CD1c-positive myeloid dendritic cell (primary cell): ENCODE results near the gene POLDIP2.

Experiments used
- DNase-seq: peaks from one replicate; pipeline ENCODE4 v3.0.0-alpha.2; 2016; ENCODE audit errors: extremely low spot score

The POLDIP2 gene

GRCh38 chr17:28317099-28317965 lies 40.0 kb downstream of the POLDIP2 start:
- DNase-seq = no peak

DNA sequence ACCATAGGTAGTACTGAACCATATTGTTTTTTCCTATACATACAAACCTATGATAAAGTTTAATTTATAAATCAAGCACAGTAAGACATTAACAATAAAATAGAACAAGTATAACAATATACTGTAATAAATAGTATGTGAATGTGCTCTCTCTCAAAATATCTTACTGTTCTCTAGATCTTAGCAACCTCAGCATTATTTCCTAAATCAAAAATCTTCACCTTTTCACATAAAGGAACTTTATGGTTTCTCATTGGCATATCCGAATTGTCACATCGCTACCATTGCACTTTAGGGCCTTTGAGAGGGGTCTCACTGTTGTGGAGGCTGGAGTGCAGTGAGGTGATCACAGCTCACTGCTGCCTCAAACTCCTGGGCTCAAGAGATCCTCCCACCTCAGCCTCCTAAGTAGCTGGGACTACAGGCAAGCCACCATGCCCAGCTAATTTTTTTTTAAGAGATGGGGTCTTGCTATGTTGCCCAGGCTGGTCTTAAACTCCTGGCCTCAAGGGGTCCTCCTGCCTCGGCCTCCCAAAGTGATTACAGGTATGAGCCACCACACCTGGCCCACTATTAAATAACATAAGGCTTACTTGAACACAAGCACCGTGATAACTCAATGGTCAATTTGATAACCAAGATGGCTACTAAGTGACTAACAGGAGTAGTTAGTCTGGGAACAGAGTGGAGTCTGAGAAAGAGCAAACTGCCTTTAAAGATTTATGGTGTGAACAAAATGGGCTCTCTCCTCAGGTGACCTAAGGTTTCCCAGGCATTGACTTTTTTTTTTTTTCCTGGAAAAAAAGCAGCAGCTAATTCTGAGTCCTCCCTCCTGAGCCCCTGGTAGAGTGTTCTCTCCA lies 41.3 kb downstream of the POLDIP2 start:
- no peak for DNase-seq

DNA sequence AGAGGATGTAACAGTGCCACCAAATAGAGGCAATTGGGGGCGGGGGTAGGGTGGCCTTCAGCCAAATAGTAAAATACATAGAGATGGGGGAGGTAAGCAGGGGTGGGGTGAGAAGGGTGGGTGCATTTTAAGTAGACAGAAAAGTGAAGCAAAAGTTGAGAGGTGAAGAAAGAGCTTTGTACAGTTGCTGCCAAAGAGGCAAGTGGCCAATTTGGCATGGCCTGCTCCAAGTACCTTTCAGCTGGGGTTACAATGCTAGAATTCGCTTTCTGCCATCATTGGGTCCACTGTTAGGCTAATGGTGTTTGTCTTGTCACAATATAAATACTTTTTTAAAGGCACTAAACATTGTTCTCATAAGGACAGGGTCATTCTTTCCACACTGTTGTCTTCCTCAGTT lies 43.5 kb downstream of the POLDIP2 start:
- DNase-seq = no peak

GRCh38 chr17:28306954-28307401 lies 50.3 kb downstream of the POLDIP2 start:
- no peak for DNase-seq

DNA sequence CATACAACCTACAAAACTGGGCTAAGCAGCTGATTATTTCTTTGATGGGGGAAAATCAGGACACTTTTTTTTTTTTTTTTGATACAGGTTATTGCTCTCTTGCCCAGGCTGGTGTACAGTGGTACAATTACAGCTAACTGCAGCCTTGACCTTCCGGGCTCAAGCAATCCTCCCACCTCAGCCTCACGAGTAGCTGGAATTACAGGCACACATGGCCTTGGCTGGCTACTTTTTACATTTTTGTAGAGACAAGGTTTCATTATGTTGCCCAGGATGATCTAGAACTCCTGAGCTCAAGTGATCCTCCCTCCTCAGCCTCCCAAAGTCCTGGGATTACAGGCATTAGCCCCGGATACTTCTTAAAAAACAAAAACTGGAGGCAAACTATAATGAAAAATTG lies 58.9 kb downstream of the POLDIP2 start:
- no peak for DNase-seq
